ENCODE measurements around the gene SMIM1. TPM values are rescaled to one million over a fixed set of nuclear protein-coding genes. Genes with fewer than 3 reads are reported as not detected.

The SMIM1 gene
- total and polyA plus RNA-seq, 2 of the 4 experiments (the other 2 are of a cell fraction), result 0.90 to 3.4 TPM

DNA sequence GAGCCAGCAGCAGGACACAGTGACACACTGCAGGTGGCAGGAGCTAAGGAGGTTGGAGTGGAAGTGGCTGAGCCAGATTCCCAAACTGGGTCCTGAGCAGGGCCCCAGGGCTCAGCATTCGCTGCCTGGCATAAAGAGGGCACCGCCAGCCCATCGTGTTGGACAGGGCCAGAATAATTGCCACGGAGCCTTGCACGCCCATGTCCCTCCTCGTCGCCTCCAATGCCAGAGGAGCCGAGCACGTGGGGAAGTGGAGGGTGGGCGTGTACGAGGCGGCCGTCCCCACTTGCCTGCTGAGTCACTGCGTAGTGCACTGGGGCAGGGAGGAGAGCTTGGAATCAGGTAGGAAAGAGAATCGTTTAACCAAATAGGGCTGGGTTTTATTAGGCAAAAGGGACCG lies 49.9 kb downstream of the SMIM1 start:
- Histone ChIP-seq H2AFZ (replicated peaks; ENCODE audit: low read length, poor library complexity) (no peak overlapping the region), H2AK5ac (ENCODE audit: low read depth, low read length) (no peak overlapping the region), H4K5ac (ENCODE audit: low read depth, low read length) (no peak overlapping the region), H3K56ac (ENCODE audit: extremely low read depth, insufficient read depth, low read length) (no peak overlapping the region), H3K9me1 (ENCODE audit: insufficient read depth, low read length) (no peaks in the 10 kb centered on the region), H3K36me3 (ENCODE audit: control insufficient read depth, insufficient read depth, low read length) (peaks cover 52% of the 10 kb centered on the region), H3K9ac (ENCODE audit: low read depth, low read length) (no peak overlapping the region), H2AK9ac (replicated peaks; ENCODE audit: low read depth, low read length, poor library complexity) (no peak overlapping the region), H3K9me3 (ENCODE audit: control insufficient read depth, insufficient read depth, low read length) (no peaks in the 10 kb centered on the region), H2BK5ac (ENCODE audit: low read depth, low read length, poor library complexity, severe bottlenecking) (no peak overlapping the region), H3K18ac (ENCODE audit: low read depth, low read length) (no peak overlapping the region), H2BK15ac (ENCODE audit: low read depth, low read length) (no peak overlapping the region), H2BK20ac (ENCODE audit: low read depth, low read length) (no peak overlapping the region), H4K20me1 (ENCODE audit: insufficient read depth, low read length) (no peaks in the 10 kb centered on the region), H3K14ac (replicated peaks; ENCODE audit: low read depth, low read length) (no peak overlapping the region), H3K27me3 (ENCODE audit: control insufficient read depth, insufficient read depth, low read length) (no peaks in the 10 kb centered on the region), H3K4me3 (ENCODE audit: insufficient read depth, low read depth, low read length) (no peak overlapping the region), H3K79me1 (ENCODE audit: low read depth in 1 of 2, low read length in 2 of 2) (no peaks in the 10 kb centered on the region), H3K4me1 (ENCODE audit: control insufficient read depth, insufficient read depth, low read length) (no peaks in the 10 kb centered on the region), H4K8ac (ENCODE audit: low read depth in 2 of 2, low read length in 2 of 2) (no peak overlapping the region), H3K27ac (ENCODE audit: insufficient read depth, low read length) (no peak overlapping the region), H2BK120ac (ENCODE audit: low read depth, low read length) (no peak overlapping the region), H3K4ac (ENCODE audit: low read depth, low read length) (no peak overlapping the region), H3K23ac (ENCODE audit: low read depth, low read length) (no peak overlapping the region), H4K91ac (ENCODE audit: insufficient read depth, low read depth, low read length) (no peak overlapping the region), H3K4me2 (ENCODE audit: low read depth, low read length) (no peak overlapping the region)
- ATAC-seq (ENCODE audit: low read depth) (no peak), DNase-seq (no peak)
- TF ChIP-seq RAD21 (IDR thresholded peaks at IDR 0.05; ENCODE audit: low read length) (no peak), FOS (IDR thresholded peaks at IDR 0.05; ENCODE audit: low read depth, low read length) (no peak)
- intact Hi-C loops (cut with micrococcal nuclease) (no loop called here), in situ Hi-C loops (cut with MboI; ENCODE audit: low sequenced_read_pairs) (no loop called here), dilution Hi-C loops (cut with HindIII; ENCODE audit: low sequenced_read_pairs, unreplicated experiment) (no loop called here)
- POLR2A ChIA-PET (ENCODE audit: unreplicated experiment), result no interaction called here
- no TSS peak for BruUV-seq (replicated peaks)
- WGBS, 2 experiments (ENCODE audit: extremely low coverage in 2 of 2, insufficient read length in 1 of 2), result 87% methylated on average over 12 of the region's 16 CpGs; no CpG with 5 or more reads in 1 of the 2 experiments
- CTCF ChIA-PET, result no interaction called here
